Naive B cell (primary cell): Measurements from ENCODE around the gene RASSF5. TPM values are rescaled to one million over a fixed set of nuclear protein-coding genes. Genes with fewer than 3 reads are reported as not detected.

Experiments
- ATAC-seq, 2 donors: fragments of 150-1000 bp; cut with Tn5 transposase; 2 replicates each; pipeline ENCODE4 v1.10.0; 2021; ENCODE audit warnings: low read depth in 2 of 2, mild to moderate bottlenecking in 2 of 2, moderate library complexity in 2 of 2
- DNase-seq: peaks from one replicate; pipeline ENCODE4 v3.0.0; 2022
- H3K27ac Mint-ChIP-seq, 6 donors: one replicate each; pipeline ENCODE4 v1.8.0; 2020 to 2022; ENCODE audit warnings: mild to moderate bottlenecking in 6 of 6, mixed read lengths in 6 of 6, moderate library complexity in 5 of 6, inconsistent platforms in 2 of 6
- H3K27me3 Mint-ChIP-seq, 3 donors: one replicate each; pipeline ENCODE4 v1.8.0; 2021 to 2022; ENCODE audit warnings: mixed read lengths in 3 of 3, mild to moderate bottlenecking in 1 of 3
- H3K36me3 Mint-ChIP-seq, 2 donors: one replicate each; pipeline ENCODE4 v1.8.0; 2020 to 2022; ENCODE audit warnings: mixed read lengths in 2 of 2, inconsistent platforms in 1 of 2, mild to moderate bottlenecking in 1 of 2
- H3K4me1 Mint-ChIP-seq, 3 donors: one replicate each; pipeline ENCODE4 v1.8.0; 2020 to 2022; ENCODE audit warnings: mixed read lengths in 3 of 3, inconsistent platforms in 1 of 3, mild to moderate bottlenecking in 1 of 3, moderate library complexity in 1 of 3
- H3K4me3 Mint-ChIP-seq, 8 donors: one replicate each; pipeline ENCODE4 v1.8.0; 2020 to 2022; ENCODE audit warnings: mild to moderate bottlenecking in 8 of 8, mixed read lengths in 8 of 8, moderate library complexity in 8 of 8, inconsistent platforms in 2 of 8
- H3K9me3 Mint-ChIP-seq, 7 donors: one replicate each; pipeline ENCODE4 v1.8.0; 2020 to 2022; ENCODE audit warnings: mixed read lengths in 7 of 7, mild to moderate bottlenecking in 5 of 7, inconsistent platforms in 2 of 7, moderate library complexity in 1 of 7
- polyA plus RNA-seq, 6 donors: library from polyadenylated mRNA; unstranded; fragments of 300-500 nt; fragmentation: Illumina TruSeq; gene quantifications; one replicate each; pipeline ENCODE4 v1.2.3, GENCODE V29; 2021; ENCODE audit warnings: low read depth in 6 of 6

The RASSF5 gene
- polyA plus RNA-seq, 6 donors from 2014 or later: 116 to 166 (median 146) TPM

- H3K4me1 Mint-ChIP-seq: peaks cover 8 to 15% (median 9%) of the 10 kb centered on the region in 3 donors
- DNase-seq: no peak
- ATAC-seq: no peak
- peak overlapping the region in 2 of 6 donors; percentile 60 to 62 for H3K27ac Mint-ChIP-seq
- no peaks in the 10 kb centered on the region for H3K9me3 Mint-ChIP-seq
- peaks cover 4 to 18% (median 16%) of the 10 kb centered on the region in 3 donors for H3K27me3 Mint-ChIP-seq
- peak overlapping the region in 1 of 8 donors; percentile 71 for H3K4me3 Mint-ChIP-seq
- H3K36me3 Mint-ChIP-seq: no peaks in the 10 kb centered on the region
These were observed 9.3 kb downstream of the RASSF5 start for GRCh38 chr1:206516728-206516990.

GRCh38 chr1:206517784-206518183 is 10.5 kb downstream of the RASSF5 start:
- Mint-ChIP-seq H3K9me3 (no peaks in the 10 kb centered on the region), H3K4me1 (peaks cover 8 to 14% (median 9%) of the 10 kb centered on the region in 3 donors), H3K27me3 (peaks cover 0 to 10% (median 8%) of the 10 kb centered on the region in 3 donors), H3K27ac (no peak overlapping the region), H3K4me3 (no peak overlapping the region), H3K36me3 (no peaks in the 10 kb centered on the region)
- DNase-seq (no peak), ATAC-seq (no peak)

DNA sequence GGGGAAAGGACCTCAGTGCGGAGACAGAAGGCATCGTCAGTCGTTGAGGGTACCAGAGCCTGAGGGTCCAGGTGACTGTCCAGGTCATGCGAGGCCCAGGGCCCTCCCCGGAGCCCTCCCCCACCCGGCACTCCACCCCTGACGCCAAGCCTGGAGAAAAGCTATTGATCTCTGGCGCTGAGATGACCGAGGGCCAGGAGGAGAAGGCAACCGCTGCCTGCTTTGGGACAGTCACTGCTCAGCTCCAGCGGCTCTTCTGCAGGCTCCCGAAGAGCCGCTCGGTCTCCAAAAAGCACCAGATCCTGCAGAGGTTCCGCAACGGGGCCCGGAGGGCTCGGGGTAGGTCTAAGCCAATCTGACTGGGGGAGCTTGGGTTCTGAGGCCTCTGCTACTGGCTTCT is 10.9 kb downstream of the RASSF5 start:
- Mint-ChIP-seq H3K4me1 (peaks cover 8 to 14% (median 9%) of the 10 kb centered on the region in 3 donors), H3K27me3 (peaks cover 0 to 9% (median 3%) of the 10 kb centered on the region in 3 donors), H3K36me3 (no peaks in the 10 kb centered on the region), H3K4me3 (no peak overlapping the region), H3K27ac (peak overlapping the region in 1 of 6 donors; percentile 47), H3K9me3 (no peaks in the 10 kb centered on the region)
- no peak for DNase-seq
- no peak for ATAC-seq

DNA sequence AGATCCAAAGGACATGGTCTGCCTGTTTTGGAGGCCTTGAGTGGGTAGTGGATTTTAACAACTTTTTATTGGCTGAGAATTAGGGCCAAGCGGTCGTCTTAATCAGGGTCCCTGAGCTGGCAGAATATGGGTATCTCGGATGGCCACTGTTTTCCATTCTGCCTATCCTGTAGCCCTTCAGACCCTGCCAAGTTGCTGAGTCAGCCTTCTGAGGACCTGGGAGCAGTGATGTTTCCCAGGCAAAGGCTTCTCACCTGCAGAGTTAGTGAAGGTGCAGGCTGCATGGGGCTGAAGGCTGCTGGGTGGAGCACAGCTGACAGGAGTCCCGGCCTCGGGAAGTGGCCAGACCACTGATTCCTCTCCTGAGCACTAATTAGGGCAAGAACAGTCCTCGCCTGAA is 11.4 kb downstream of the RASSF5 start:
- DNase-seq: no peak
- ATAC-seq: no peak
- H3K27ac Mint-ChIP-seq: peak overlapping the region in 2 of 6 donors; percentile 47 to 64
- no peaks in the 10 kb centered on the region for H3K36me3 Mint-ChIP-seq
- H3K4me1 Mint-ChIP-seq: peaks cover 8 to 14% (median 9%) of the 10 kb centered on the region in 3 donors
- H3K4me3 Mint-ChIP-seq: no peak overlapping the region
- no peaks in the 10 kb centered on the region for H3K9me3 Mint-ChIP-seq
- H3K27me3 Mint-ChIP-seq: peaks cover 0 to 9% (median 0%) of the 10 kb centered on the region in 3 donors

- no peaks in the 10 kb centered on the region for H3K27me3 Mint-ChIP-seq
- H3K27ac Mint-ChIP-seq: no peak overlapping the region
- ATAC-seq: no peak
- no peak overlapping the region for H3K4me3 Mint-ChIP-seq
- no peaks in the 10 kb centered on the region for H3K9me3 Mint-ChIP-seq
- H3K36me3 Mint-ChIP-seq: no peaks in the 10 kb centered on the region
- DNase-seq: no peak
- H3K4me1 Mint-ChIP-seq: peaks cover 3 to 5% (median 4%) of the 10 kb centered on the region in 3 donors
These were observed 13.8 kb downstream of the RASSF5 start for GRCh38 chr1:206521127-206521526.

DNA sequence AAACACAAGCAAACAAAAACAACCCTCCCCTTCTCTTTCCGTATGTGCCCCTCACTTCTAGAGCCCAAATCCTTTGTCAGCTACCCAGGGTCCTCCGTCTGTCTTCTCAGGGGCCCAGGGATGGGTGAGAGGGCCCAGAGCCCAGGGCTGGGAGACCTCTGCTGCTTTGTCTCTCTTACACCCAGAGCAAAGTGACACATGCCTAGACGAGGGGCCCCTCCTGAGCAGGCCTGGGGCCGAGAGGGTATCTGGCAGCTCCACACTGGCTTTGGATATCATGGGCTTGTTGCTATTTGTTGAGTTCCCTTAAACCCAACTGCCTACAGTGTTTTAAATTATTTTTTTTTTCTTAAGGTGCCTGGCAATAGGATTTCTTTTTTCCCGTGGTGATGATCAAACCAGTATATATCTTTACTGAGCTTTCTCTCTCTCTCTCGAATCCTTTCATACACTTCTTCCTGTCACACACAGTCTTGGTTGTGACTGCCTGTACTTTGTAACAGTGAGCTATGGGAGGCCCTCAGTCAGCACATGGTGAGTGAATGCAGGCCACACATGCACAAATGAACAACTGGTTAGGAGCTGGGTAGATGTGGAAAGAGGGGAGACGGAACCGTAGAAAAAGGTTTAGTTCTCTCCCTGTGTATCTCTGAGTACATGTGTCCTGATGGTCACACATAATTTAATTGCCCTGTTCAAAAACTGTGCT is 14.5 kb downstream of the RASSF5 start:
- ATAC-seq (no peak), DNase-seq (no peak)
- Mint-ChIP-seq H3K4me3 (no peak overlapping the region), H3K9me3 (no peaks in the 10 kb centered on the region), H3K27ac (peak overlapping the region in 1 of 6 donors; percentile 29), H3K36me3 (no peaks in the 10 kb centered on the region), H3K27me3 (peaks cover 0 to under 1% (median 0%) of the 10 kb centered on the region in 3 donors), H3K4me1 (no peaks in the 10 kb centered on the region)

GRCh38 chr1:206524739-206525364 is 17.5 kb downstream of the RASSF5 start:
- ATAC-seq (no peak), DNase-seq (no peak)
- H3K36me3 Mint-ChIP-seq: no peaks in the 10 kb centered on the region
- peaks cover 0 to 5% (median 3%) of the 10 kb centered on the region in 3 donors for H3K27me3 Mint-ChIP-seq
- peak overlapping the region in 2 of 6 donors; percentile 20 to 70 for H3K27ac Mint-ChIP-seq
- H3K9me3 Mint-ChIP-seq: no peaks in the 10 kb centered on the region
- no peak overlapping the region for H3K4me3 Mint-ChIP-seq
- H3K4me1 Mint-ChIP-seq: no peaks in the 10 kb centered on the region

DNA sequence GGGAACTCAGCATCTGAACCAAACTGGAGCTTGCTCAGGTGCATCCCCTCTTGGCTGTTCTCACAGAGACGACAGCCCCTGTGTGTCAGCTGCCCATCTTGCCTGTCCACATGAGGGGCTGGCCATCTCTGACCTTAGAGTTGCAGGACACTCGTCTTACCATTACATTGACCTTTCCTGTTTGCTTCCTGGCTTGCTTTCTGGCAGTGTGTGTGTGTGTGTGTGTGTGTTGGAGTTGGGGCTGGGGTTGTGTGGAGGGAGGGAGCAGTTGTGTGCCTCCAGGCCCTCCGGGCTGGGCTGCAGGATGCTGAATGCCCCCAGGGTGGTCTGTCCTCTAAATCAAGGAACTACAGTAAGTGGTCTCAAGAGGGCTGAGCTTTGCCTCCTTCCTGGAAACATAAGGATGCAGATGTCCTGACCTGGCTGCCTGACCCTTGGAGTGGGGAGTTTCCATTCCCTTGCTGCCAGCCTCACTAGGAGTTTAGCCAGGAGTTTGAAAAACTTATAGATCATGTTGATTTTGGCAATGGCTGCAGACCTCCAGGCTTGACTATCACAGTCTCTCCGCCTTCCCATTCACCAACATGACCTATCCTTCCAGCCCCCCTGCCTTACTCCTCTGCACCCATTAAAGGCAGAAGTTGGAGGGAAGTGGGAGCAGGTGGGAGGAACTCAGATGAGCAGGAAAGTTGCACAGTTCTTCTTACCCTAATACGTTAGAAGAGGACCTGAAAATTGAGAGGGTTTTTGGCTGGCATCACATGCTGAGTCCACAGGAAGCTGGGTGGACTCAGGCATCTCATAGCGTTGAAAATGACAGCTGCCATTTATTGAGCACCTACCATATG is 19.0 kb downstream of the RASSF5 start:
- peak overlapping the region in 1 of 6 donors; percentile 73 for H3K27ac Mint-ChIP-seq

DNA sequence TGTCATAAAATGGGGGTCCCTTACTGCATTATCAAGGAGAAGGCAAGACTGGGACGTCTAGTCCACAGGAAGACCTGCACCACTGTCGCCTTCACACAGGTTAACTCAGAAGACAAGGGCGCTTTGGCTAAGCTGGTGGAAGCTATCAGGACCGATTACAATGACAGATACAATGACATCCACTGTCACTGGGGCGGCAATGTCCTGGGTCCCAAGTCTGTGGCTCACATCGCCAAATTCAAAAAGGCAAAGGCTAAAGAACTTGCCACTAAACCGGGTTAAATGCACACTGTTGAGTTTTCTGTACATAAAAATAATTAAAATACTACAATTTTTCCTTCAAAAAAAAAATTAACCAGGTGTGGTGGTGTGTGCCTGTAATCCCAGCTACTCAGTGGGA is 22.1 kb downstream of the RASSF5 start:
- H3K4me1 Mint-ChIP-seq: no peaks in the 10 kb centered on the region

More for the DNA sequence above, 19.0 kb downstream of the RASSF5 start:
- DNase-seq (no peak), ATAC-seq (no peak)
- Mint-ChIP-seq H3K27me3 (peaks cover 0 to 5% (median 3%) of the 10 kb centered on the region in 3 donors), H3K4me1 (no peaks in the 10 kb centered on the region), H3K9me3 (no peaks in the 10 kb centered on the region), H3K36me3 (no peaks in the 10 kb centered on the region), H3K4me3 (no peak overlapping the region)

GRCh38 chr1:206532368-206532767 is 25.0 kb downstream of the RASSF5 start:
- no peaks in the 10 kb centered on the region for H3K9me3 Mint-ChIP-seq
- H3K27ac Mint-ChIP-seq: no peak overlapping the region
- no peak for DNase-seq

More for the DNA sequence above, 22.1 kb downstream of the RASSF5 start:
- DNase-seq (no peak), ATAC-seq (no peak)
- H3K27me3 Mint-ChIP-seq: peaks cover 0 to 5% (median 3%) of the 10 kb centered on the region in 3 donors
- no peak overlapping the region for H3K4me3 Mint-ChIP-seq
- no peak overlapping the region for H3K27ac Mint-ChIP-seq
- H3K9me3 Mint-ChIP-seq: no peaks in the 10 kb centered on the region
- no peaks in the 10 kb centered on the region for H3K36me3 Mint-ChIP-seq

DNA sequence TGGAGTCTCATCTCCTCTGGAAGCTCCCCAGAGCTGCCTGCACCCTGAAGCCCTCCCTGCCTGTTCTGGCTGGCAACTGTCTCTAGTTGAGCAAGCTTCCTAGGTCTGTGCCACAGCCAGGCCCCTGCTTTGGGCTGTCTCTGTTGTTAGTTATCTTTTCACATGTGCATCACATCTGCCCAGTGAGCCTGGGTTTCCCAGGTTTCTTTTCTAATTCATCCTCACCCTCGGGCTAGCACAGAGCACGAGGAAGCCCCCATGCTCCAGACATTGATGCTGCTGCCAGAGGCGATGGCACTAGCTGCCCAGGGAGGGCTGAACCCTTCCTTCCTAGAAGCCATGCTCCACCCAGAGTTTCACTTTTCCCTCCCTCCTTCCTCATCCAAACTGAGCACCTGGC is 27.2 kb downstream of the RASSF5 start:
- peaks cover 0 to 4% (median 4%) of the 10 kb centered on the region in 3 donors for H3K4me1 Mint-ChIP-seq
- H3K4me3 Mint-ChIP-seq: no peak overlapping the region
- DNase-seq (no peak), ATAC-seq (no peak)
- no peaks in the 10 kb centered on the region for H3K9me3 Mint-ChIP-seq
- no peaks in the 10 kb centered on the region for H3K36me3 Mint-ChIP-seq
- peaks cover 0 to 7% (median 0%) of the 10 kb centered on the region in 3 donors for H3K27me3 Mint-ChIP-seq
- peak overlapping the region in 2 of 6 donors; percentile 31 to 52 for H3K27ac Mint-ChIP-seq

More at GRCh38 chr1:206532368-206532767, 25.0 kb downstream of the RASSF5 start:
- Mint-ChIP-seq H3K36me3 (no peaks in the 10 kb centered on the region), H3K4me3 (no peak overlapping the region), H3K27me3 (peaks cover 0 to 3% (median 0%) of the 10 kb centered on the region in 3 donors), H3K4me1 (peaks cover 0 to 4% (median 4%) of the 10 kb centered on the region in 3 donors)
- no peak for ATAC-seq

DNA sequence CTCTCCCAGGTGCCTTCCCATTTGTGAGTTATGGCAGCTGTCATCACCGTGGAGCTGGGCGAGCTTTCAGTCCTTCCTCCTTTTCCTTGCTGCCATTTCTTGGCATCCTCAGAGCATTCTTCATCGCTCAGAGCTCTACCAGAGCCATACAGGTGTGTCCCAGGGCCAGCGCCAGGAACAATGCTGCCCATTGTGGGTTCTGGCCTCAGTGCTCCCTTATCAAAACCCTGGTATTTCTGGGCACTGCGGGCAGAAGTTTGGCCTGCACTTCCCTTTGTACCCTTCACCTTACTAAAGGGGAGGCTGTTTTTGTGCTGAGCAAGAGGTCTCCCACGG is 28.5 kb downstream of the RASSF5 start:
- Mint-ChIP-seq H3K4me1 (peaks cover 0 to 4% (median 4%) of the 10 kb centered on the region in 3 donors), H3K27ac (peak overlapping the region in 2 of 6 donors; percentile 7 to 54), H3K9me3 (no peaks in the 10 kb centered on the region), H3K36me3 (no peaks in the 10 kb centered on the region), H3K27me3 (peaks cover 0 to 7% (median 0%) of the 10 kb centered on the region in 3 donors), H3K4me3 (no peak overlapping the region)
- ATAC-seq (no peak), DNase-seq (no peak)

- Mint-ChIP-seq H3K9me3 (no peaks in the 10 kb centered on the region), H3K4me3 (no peak overlapping the region), H3K27me3 (peaks cover 0 to 7% (median 0%) of the 10 kb centered on the region in 3 donors), H3K27ac (peak overlapping the region in 2 of 6 donors; percentile 32 to 42), H3K4me1 (peaks cover 0 to 4% (median 4%) of the 10 kb centered on the region in 3 donors), H3K36me3 (no peaks in the 10 kb centered on the region)
- ATAC-seq: no peak
- no peak for DNase-seq
These were observed 29.8 kb downstream of the RASSF5 start for GRCh38 chr1:206537141-206537540.
